ENCODE measurements around the gene EXD1.

The EXD1 gene

GRCh38 chr15:41233367-41233771, 2.8 kb upstream of the EXD1 start:
- Histone ChIP-seq H3K27me3 (ENCODE audit: control insufficient read depth in 1 of 2, insufficient read depth in 1 of 2, low read length in 2 of 2) (no peaks in the 10 kb centered on the region), H3K23ac (ENCODE audit: low read length in 2 of 2) (no peak overlapping the region)

DNA sequence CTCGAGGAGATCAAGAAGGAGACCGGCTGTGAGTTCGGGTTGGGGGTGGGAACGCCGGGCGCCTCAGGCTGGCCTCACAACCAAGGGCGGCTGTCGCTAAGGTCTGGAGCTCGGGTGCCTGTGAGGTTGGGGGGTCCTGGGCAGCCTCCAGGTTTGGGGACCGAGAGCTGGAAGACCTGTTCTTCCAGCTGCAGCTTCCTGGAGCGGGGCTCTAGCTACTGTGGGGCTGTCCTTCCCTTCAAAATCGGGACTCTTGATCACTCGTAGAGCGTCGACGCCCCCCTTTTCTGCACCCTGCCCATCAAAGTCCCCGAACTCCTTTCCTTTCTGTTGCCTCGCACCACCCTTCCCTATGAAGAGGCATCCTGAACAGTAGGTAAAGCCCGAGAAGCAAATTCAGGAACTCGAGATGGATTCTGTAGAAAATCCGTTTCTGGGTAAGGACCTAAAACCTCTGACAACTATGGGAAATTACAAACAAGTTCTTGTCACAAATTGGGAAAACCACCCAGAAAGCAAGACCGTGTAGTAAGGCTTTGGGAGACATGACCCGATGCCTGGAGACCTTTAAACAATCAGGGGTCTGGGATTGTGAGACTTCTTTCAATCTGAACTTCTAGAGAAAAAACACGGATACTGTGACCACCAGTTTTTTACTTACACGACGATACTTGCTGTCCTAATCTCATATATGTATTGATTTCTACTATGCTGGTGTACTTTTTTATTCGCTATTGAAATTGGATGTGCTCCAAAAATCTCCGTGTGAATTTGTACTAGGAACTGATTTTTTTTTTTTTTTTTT, 1.1 kb upstream of the EXD1 start:
- Histone ChIP-seq H3K27ac (ENCODE audit: low read length, poor library complexity, severe bottlenecking) (peak overlapping the region; percentile 62), H3K36me3 (ENCODE audit: control insufficient read depth in 1 of 2, insufficient read depth in 2 of 2, low read depth in 1 of 2, low read length in 2 of 2) (peaks cover 0 to 6% of the 10 kb centered on the region in 2 experiments), H2AK5ac (ENCODE audit: low read length, severe bottlenecking) (no peak overlapping the region), H3K9ac (ENCODE audit: low read length) (peak overlapping the region; percentile 96), H3K4ac (ENCODE audit: low read depth in 1 of 2, low read length in 2 of 2) (peak overlapping the region; percentile 22 to 57), H3K18ac (ENCODE audit: low read depth in 1 of 2, low read length in 2 of 2) (peak overlapping the region; percentile 55 to 86), H4K91ac (ENCODE audit: low read length) (peak overlapping the region; percentile 90), H3K4me3 (ENCODE audit: insufficient read depth in 1 of 2, low read depth in 1 of 2, low read length in 2 of 2) (peak overlapping the region; percentile 96 to 100), H3K14ac (ENCODE audit: low read length in 2 of 2) (peak overlapping the region in 1 of 2 experiments; percentile 38), H3K9me3 (ENCODE audit: control insufficient read depth, low read length) (no peaks in the 10 kb centered on the region), H3K79me1 (replicated peaks; ENCODE audit: low read length, poor library complexity, severe bottlenecking) (peaks cover 15% of the 10 kb centered on the region), H2BK12ac (ENCODE audit: low read length in 2 of 2) (peak overlapping the region in 1 of 2 experiments; percentile 61), H3K4me2 (ENCODE audit: low read length, poor library complexity, severe bottlenecking) (peak overlapping the region; percentile 95), H3K27me3 (ENCODE audit: control insufficient read depth in 1 of 2, insufficient read depth in 1 of 2, low read length in 2 of 2) (no peaks in the 10 kb centered on the region), H2AFZ (ENCODE audit: low read depth, low read length) (peak overlapping the region; percentile 1), H2BK15ac (ENCODE audit: low read depth, poor library complexity, severe bottlenecking) (peak overlapping the region; percentile 60), H2BK5ac (ENCODE audit: low read depth, low read length, poor library complexity, severe bottlenecking) (no peak overlapping the region), H4K8ac (ENCODE audit: low read length) (peak overlapping the region; percentile 84), H2BK120ac (ENCODE audit: low read depth, low read length) (peak overlapping the region; percentile 86), H3K23ac (ENCODE audit: low read length in 2 of 2) (no peak overlapping the region), H3K4me1 (ENCODE audit: control insufficient read depth, insufficient read depth, low read depth, low read length) (peaks cover 6% of the 10 kb centered on the region)
- peak; percentile 22 for DNase-seq
- WGBS = 8% methylated on average over 24 of the region's 28 CpGs

More at GRCh38 chr15:41233367-41233771, 2.8 kb upstream of the EXD1 start:
- H2AK5ac ChIP-seq (ENCODE audit: low read length, severe bottlenecking) = no peak overlapping the region
- H3K36me3 ChIP-seq (ENCODE audit: control insufficient read depth in 1 of 2, insufficient read depth in 2 of 2, low read depth in 1 of 2, low read length in 2 of 2) = peaks cover 0 to 6% of the 10 kb centered on the region in 2 experiments
- no peak overlapping the region for H2BK5ac ChIP-seq (ENCODE audit: low read depth, low read length, poor library complexity, severe bottlenecking)
- no peak overlapping the region for H2BK120ac ChIP-seq (ENCODE audit: low read depth, low read length)
- no peaks in the 10 kb centered on the region for H3K9me3 ChIP-seq (ENCODE audit: control insufficient read depth, low read length)
- no peak overlapping the region for H3K18ac ChIP-seq (ENCODE audit: low read depth in 1 of 2, low read length in 2 of 2)
- H3K4me1 ChIP-seq (ENCODE audit: control insufficient read depth, insufficient read depth, low read depth, low read length) = peaks cover 6% of the 10 kb centered on the region
- H3K4me3 ChIP-seq (ENCODE audit: insufficient read depth in 1 of 2, low read depth in 1 of 2, low read length in 2 of 2) = peak overlapping the region in 1 of 2 experiments; percentile 100
- WGBS = 67% methylated on average over 1 of the region's 1 CpG
- no peak overlapping the region for H3K9ac ChIP-seq (ENCODE audit: low read length)
- H2BK15ac ChIP-seq (ENCODE audit: low read depth, poor library complexity, severe bottlenecking) = no peak overlapping the region
- no peak overlapping the region for H3K27ac ChIP-seq (ENCODE audit: low read length, poor library complexity, severe bottlenecking)
- peaks cover 18% of the 10 kb centered on the region for H3K79me1 ChIP-seq (replicated peaks; ENCODE audit: low read length, poor library complexity, severe bottlenecking)
- H2AFZ ChIP-seq (ENCODE audit: low read depth, low read length) = no peak overlapping the region
- peak; percentile 88 for DNase-seq
- no peak overlapping the region for H2BK12ac ChIP-seq (ENCODE audit: low read length in 2 of 2)
- no peak overlapping the region for H4K8ac ChIP-seq (ENCODE audit: low read length)
- H3K14ac ChIP-seq (ENCODE audit: low read length in 2 of 2) = no peak overlapping the region
- no peak overlapping the region for H3K4ac ChIP-seq (ENCODE audit: low read depth in 1 of 2, low read length in 2 of 2)
- no peak overlapping the region for H4K91ac ChIP-seq (ENCODE audit: low read length)
- H3K4me2 ChIP-seq (ENCODE audit: low read length, poor library complexity, severe bottlenecking) = no peak overlapping the region

GRCh38 chr15:41230345-41230649, 260 bp downstream of the EXD1 start:
- Histone ChIP-seq H2BK120ac (ENCODE audit: low read depth, low read length) (peak overlapping the region; percentile 49), H3K4me2 (ENCODE audit: low read length, poor library complexity, severe bottlenecking) (peak overlapping the region; percentile 64), H2BK12ac (ENCODE audit: low read length in 2 of 2) (no peak overlapping the region), H2AFZ (ENCODE audit: low read depth, low read length) (peak overlapping the region; percentile 46), H3K9me3 (ENCODE audit: control insufficient read depth, low read length) (no peaks in the 10 kb centered on the region), H3K27ac (ENCODE audit: low read length, poor library complexity, severe bottlenecking) (no peak overlapping the region), H3K27me3 (ENCODE audit: control insufficient read depth in 1 of 2, insufficient read depth in 1 of 2, low read length in 2 of 2) (no peaks in the 10 kb centered on the region), H3K18ac (ENCODE audit: low read depth in 1 of 2, low read length in 2 of 2) (peak overlapping the region in 1 of 2 experiments; percentile 62), H2BK15ac (ENCODE audit: low read depth, poor library complexity, severe bottlenecking) (peak overlapping the region; percentile 96), H3K79me1 (replicated peaks; ENCODE audit: low read length, poor library complexity, severe bottlenecking) (peaks cover 11% of the 10 kb centered on the region), H3K4ac (ENCODE audit: low read depth in 1 of 2, low read length in 2 of 2) (peak overlapping the region in 1 of 2 experiments; percentile 22), H3K4me3 (ENCODE audit: insufficient read depth in 1 of 2, low read depth in 1 of 2, low read length in 2 of 2) (peak overlapping the region; percentile 45 to 100), H3K4me1 (ENCODE audit: control insufficient read depth, insufficient read depth, low read depth, low read length) (peaks cover 6% of the 10 kb centered on the region), H3K14ac (ENCODE audit: low read length in 2 of 2) (no peak overlapping the region), H2BK5ac (ENCODE audit: low read depth, low read length, poor library complexity, severe bottlenecking) (no peak overlapping the region), H3K23ac (ENCODE audit: low read length in 2 of 2) (no peak overlapping the region), H3K36me3 (ENCODE audit: control insufficient read depth in 1 of 2, insufficient read depth in 2 of 2, low read depth in 1 of 2, low read length in 2 of 2) (no peaks in the 10 kb centered on the region), H4K8ac (ENCODE audit: low read length) (peak overlapping the region; percentile 99), H4K91ac (ENCODE audit: low read length) (no peak overlapping the region), H2AK5ac (ENCODE audit: low read length, severe bottlenecking) (no peak overlapping the region), H3K9ac (ENCODE audit: low read length) (peak overlapping the region; percentile 96)
- 39% methylated on average over 10 of the region's 10 CpGs for WGBS
- no peak for DNase-seq

DNA sequence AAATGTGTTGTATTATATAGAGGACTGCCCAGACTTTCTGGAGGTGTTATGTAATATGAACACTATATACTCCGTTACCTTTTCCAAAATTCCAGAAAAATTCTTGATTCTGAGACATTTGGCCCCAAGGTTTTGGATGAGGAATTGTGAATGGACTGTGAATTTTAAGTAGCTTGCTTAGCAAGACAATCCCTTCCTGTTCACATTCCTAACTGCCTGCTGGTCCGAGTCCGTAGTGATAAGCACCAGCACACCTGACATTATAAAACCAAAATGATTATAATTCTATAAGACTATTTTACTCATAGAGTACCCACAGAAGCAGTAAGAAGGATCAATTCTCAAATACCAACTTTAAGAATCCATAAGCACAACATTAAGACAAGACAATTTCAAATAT, 11.2 kb downstream of the EXD1 start:
- H3K4me3 ChIP-seq (ENCODE audit: insufficient read depth in 1 of 2, low read depth in 1 of 2, low read length in 2 of 2) = no peak overlapping the region
- H3K9me3 ChIP-seq (ENCODE audit: control insufficient read depth, low read length) = no peaks in the 10 kb centered on the region
- H2BK15ac ChIP-seq (ENCODE audit: low read depth, poor library complexity, severe bottlenecking) = no peak overlapping the region
- H3K9ac ChIP-seq (ENCODE audit: low read length) = no peak overlapping the region
- H3K18ac ChIP-seq (ENCODE audit: low read depth in 1 of 2, low read length in 2 of 2) = no peak overlapping the region
- no peak overlapping the region for H2BK120ac ChIP-seq (ENCODE audit: low read depth, low read length)
- H3K4ac ChIP-seq (ENCODE audit: low read depth in 1 of 2, low read length in 2 of 2) = no peak overlapping the region
- H3K27me3 ChIP-seq (ENCODE audit: control insufficient read depth in 1 of 2, insufficient read depth in 1 of 2, low read length in 2 of 2) = peaks cover 22 to 45% of the 10 kb centered on the region in 2 experiments
- no peak overlapping the region for H2AK5ac ChIP-seq (ENCODE audit: low read length, severe bottlenecking)
- no peak overlapping the region for H2BK12ac ChIP-seq (ENCODE audit: low read length in 2 of 2)
- H3K27ac ChIP-seq (ENCODE audit: low read length, poor library complexity, severe bottlenecking) = no peak overlapping the region
- no peaks in the 10 kb centered on the region for H3K4me1 ChIP-seq (ENCODE audit: control insufficient read depth, insufficient read depth, low read depth, low read length)
- no peak overlapping the region for H3K4me2 ChIP-seq (ENCODE audit: low read length, poor library complexity, severe bottlenecking)
- no peak overlapping the region for H4K8ac ChIP-seq (ENCODE audit: low read length)
- H2AFZ ChIP-seq (ENCODE audit: low read depth, low read length) = no peak overlapping the region
- DNase-seq = no peak
- no peaks in the 10 kb centered on the region for H3K36me3 ChIP-seq (ENCODE audit: control insufficient read depth in 1 of 2, insufficient read depth in 2 of 2, low read depth in 1 of 2, low read length in 2 of 2)
- H3K23ac ChIP-seq (ENCODE audit: low read length in 2 of 2) = no peak overlapping the region
- H2BK5ac ChIP-seq (ENCODE audit: low read depth, low read length, poor library complexity, severe bottlenecking) = no peak overlapping the region
- H3K79me1 ChIP-seq (replicated peaks; ENCODE audit: low read length, poor library complexity, severe bottlenecking) = no peaks in the 10 kb centered on the region
- WGBS = 94% methylated on average over 2 of the region's 3 CpGs
- no peak overlapping the region for H4K91ac ChIP-seq (ENCODE audit: low read length)
- H3K14ac ChIP-seq (ENCODE audit: low read length in 2 of 2) = no peak overlapping the region

Measured in mesenchymal stem cell (in vitro differentiated cells and primary cell).